GM23248 (cell line): ENCODE data around the gene SERPINB3.

Experiments used
- EZH2 ChIP-seq: fragments of 200-600 bp; sonication (generic); IDR thresholded peaks from 2 replicates; pipeline ENCODE4 v1.6.1; 2018; ENCODE audit warnings: antibody characterized with exemption, mild to moderate bottlenecking; ENCODE audit not compliant: insufficient read depth, poor library complexity, severe bottlenecking
- EZH2phosphoT487 ChIP-seq: fragments of 200-600 bp; sonication (generic); IDR thresholded peaks from 2 replicates; pipeline ENCODE4 v1.6.1; 2018; ENCODE audit warnings: antibody characterized with exemption, moderate library complexity, mild to moderate bottlenecking, low read depth; ENCODE audit not compliant: insufficient read depth

DNA sequence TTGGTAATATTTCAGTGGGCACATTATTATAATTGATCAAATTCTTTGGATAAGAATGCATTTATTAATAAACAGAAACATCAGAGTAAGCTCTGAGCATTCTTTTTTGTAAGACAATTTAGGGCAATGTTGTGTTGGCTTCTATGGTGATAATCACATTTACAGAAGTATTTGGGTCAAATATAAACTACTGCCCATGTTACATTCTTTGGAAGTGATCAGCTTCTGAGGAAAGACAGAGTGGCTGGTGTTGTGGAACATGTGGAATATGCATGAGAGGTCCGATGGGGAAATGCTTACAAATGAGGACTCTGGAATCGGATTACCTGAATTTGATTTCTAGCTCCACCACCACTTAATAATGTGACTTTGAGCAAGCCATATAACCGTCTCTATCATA, 55.2 kb downstream of the SERPINB3 start:
- no peak for TF ChIP-seq EZH2
- TF ChIP-seq EZH2phosphoT487: no peak
